Hepatocyte (in vitro differentiated cells): ENCODE data around the gene IQCF5. TPM values are rescaled to one million over a fixed set of nuclear protein-coding genes. Genes with fewer than 3 reads are reported as not detected.

Experiments
- DNase-seq: peaks from one replicate; pipeline ENCODE4 v3.0.0-alpha.2; 2016; ENCODE audit warnings: low spot score
- H2AFZ ChIP-seq: fragments of 200-600 bp; sonication (generic); 2 replicates; pipeline ENCODE4 v1.6.0; 2016; ENCODE audit warnings: antibody characterized with exemption, mild to moderate bottlenecking
- H3K27ac ChIP-seq: fragments of 200-600 bp; sonication (generic); 2 replicates; pipeline ENCODE4 v1.5.1; 2016; ENCODE audit warnings: mild to moderate bottlenecking
- H3K27me3 ChIP-seq: fragments of 200-600 bp; sonication (generic); 2 replicates; pipeline ENCODE4 v1.6.1; 2016
- H3K36me3 ChIP-seq: fragments of 200-600 bp; sonication (generic); replicated peaks from 2 replicates; pipeline ENCODE4 v1.5.1; 2016; ENCODE audit warnings: low read depth; ENCODE audit not compliant: insufficient read depth
- H3K4me1 ChIP-seq: fragments of 200-600 bp; sonication (generic); 2 replicates; pipeline ENCODE4 v1.5.1; 2016; ENCODE audit warnings: mild to moderate bottlenecking, moderate library complexity; ENCODE audit not compliant: insufficient read depth
- H3K4me2 ChIP-seq: fragments of 200-600 bp; sonication (generic); 2 replicates; pipeline ENCODE4 v1.6.0; 2016
- H3K4me3 ChIP-seq: fragments of 200-600 bp; sonication (generic); 2 replicates; pipeline ENCODE4 v1.5.1; 2016; ENCODE audit warnings: mild to moderate bottlenecking
- H3K79me2 ChIP-seq: fragments of 200-600 bp; sonication (generic); 2 replicates; pipeline ENCODE4 v1.6.0; 2017; ENCODE audit warnings: mild to moderate bottlenecking
- H3K9me2 ChIP-seq: fragments of 200-600 bp; sonication (generic); replicated peaks from 2 replicates; pipeline ENCODE4 v1.6.0; 2017; ENCODE audit warnings: mild to moderate bottlenecking; ENCODE audit not compliant: insufficient read depth
- H3K9me3 ChIP-seq: fragments of 200-600 bp; sonication (generic); 2 replicates; pipeline ENCODE4 v1.5.1; 2016; ENCODE audit warnings: low read depth, mild to moderate bottlenecking
- H4K20me1 ChIP-seq: fragments of 200-600 bp; sonication (generic); 2 replicates; pipeline ENCODE4 v1.6.0; 2016; ENCODE audit warnings: mild to moderate bottlenecking; ENCODE audit not compliant: insufficient read depth, poor library complexity, severe bottlenecking
- CTCF ChIP-seq: fragments of 200-600 bp; sonication (generic); IDR thresholded peaks from 2 replicates; pipeline ENCODE4 v1.5.1; 2016; ENCODE audit warnings: antibody characterized with exemption, mild to moderate bottlenecking; ENCODE audit not compliant: poor library complexity
- EZH2 ChIP-seq: fragments of 200-600 bp; sonication (generic); IDR thresholded peaks from 2 replicates; pipeline ENCODE4 v1.6.1; 2016; ENCODE audit warnings: antibody characterized with exemption, mild to moderate bottlenecking, borderline replicate concordance
- EZH2phosphoT487 ChIP-seq: fragments of 200-600 bp; sonication (generic); IDR thresholded peaks from one replicate; pipeline ENCODE4 v1.6.1; 2018; ENCODE audit warnings: antibody characterized with exemption, mild to moderate bottlenecking, low read depth, moderate library complexity; ENCODE audit not compliant: unreplicated experiment, severe bottlenecking
- WGBS: methylation state at CpG from one replicate; pipeline ENCODE4 v1.1.6; 2016; ENCODE audit warnings: low lambda C conversion rate; ENCODE audit errors: missing lambda C conversion rate; 5-methylcytosine and 5-hydroxymethylcytosine counted together
- polyA plus RNA-seq: library from polyadenylated mRNA; unstranded; fragments of >200 nt; fragmentation: Nextera tagmentation; extraction: Ambion mirVana; gene quantifications from 2 replicates; pipeline ENCODE4 v1.2.1, GENCODE V29; 2016
- total RNA-seq: library from RNA; depleted of rRNA; stranded (reverse); fragments of >200 nt; gene quantifications from 2 replicates; pipeline ENCODE4 v1.2.3, GENCODE V29; 2014

IQCF5 gene
- total and polyA plus RNA-seq, 2 experiments from 2014 or later: not detected

GRCh38 chr3:51891242-51892039 is 16.0 kb upstream of the IQCF5 start:
- Histone ChIP-seq H3K9me2 (no peaks in the 10 kb centered on the region), H3K9me3 (no peaks in the 10 kb centered on the region), H3K27me3 (no peaks in the 10 kb centered on the region), H3K4me2 (no peak overlapping the region), H3K36me3 (no peaks in the 10 kb centered on the region), H3K4me3 (no peak overlapping the region), H3K4me1 (no peaks in the 10 kb centered on the region), H2AFZ (no peak overlapping the region), H3K79me2 (no peaks in the 10 kb centered on the region), H4K20me1 (no peaks in the 10 kb centered on the region), H3K27ac (no peak overlapping the region)
- WGBS: 82% methylated on average over 7 of the region's 7 CpGs
- no peak for DNase-seq
- TF ChIP-seq CTCF (no peak), EZH2 (no peak), EZH2phosphoT487 (no peak)

- Histone ChIP-seq H2AFZ (no peak overlapping the region), H4K20me1 (no peaks in the 10 kb centered on the region), H3K4me3 (no peak overlapping the region), H3K36me3 (no peaks in the 10 kb centered on the region), H3K9me3 (no peaks in the 10 kb centered on the region), H3K4me1 (no peaks in the 10 kb centered on the region), H3K9me2 (no peaks in the 10 kb centered on the region), H3K27ac (no peak overlapping the region), H3K4me2 (no peak overlapping the region), H3K79me2 (no peaks in the 10 kb centered on the region), H3K27me3 (no peaks in the 10 kb centered on the region)
- TF ChIP-seq EZH2phosphoT487 (no peak), EZH2 (no peak), CTCF (no peak)
- no peak for DNase-seq
- 97% methylated on average over 12 of the region's 12 CpGs for WGBS
Observed at GRCh38 chr3:51888463-51889105, 13.2 kb upstream of the IQCF5 start.

- no peak overlapping the region for H2AFZ ChIP-seq
- no peak for DNase-seq
Observed at GRCh38 chr3:51887620-51888019, 12.2 kb upstream of the IQCF5 start.

More at GRCh38 chr3:51887620-51888019, 12.2 kb upstream of the IQCF5 start:
- H3K36me3 ChIP-seq: no peaks in the 10 kb centered on the region
- H3K27me3 ChIP-seq: no peaks in the 10 kb centered on the region
- no peaks in the 10 kb centered on the region for H3K9me2 ChIP-seq
- H3K27ac ChIP-seq: no peak overlapping the region
- no peaks in the 10 kb centered on the region for H3K79me2 ChIP-seq
- TF ChIP-seq EZH2phosphoT487: no peak
- no peak for TF ChIP-seq CTCF
- TF ChIP-seq EZH2: no peak
- no peaks in the 10 kb centered on the region for H3K4me1 ChIP-seq
- no peak overlapping the region for H3K4me3 ChIP-seq
- no peak overlapping the region for H3K4me2 ChIP-seq
- no peaks in the 10 kb centered on the region for H4K20me1 ChIP-seq
- 74% methylated on average over 2 of the region's 2 CpGs for WGBS
- no peaks in the 10 kb centered on the region for H3K9me3 ChIP-seq
